ENCODE data around the gene TMEM50B.

Gene TMEM50B

DNA sequence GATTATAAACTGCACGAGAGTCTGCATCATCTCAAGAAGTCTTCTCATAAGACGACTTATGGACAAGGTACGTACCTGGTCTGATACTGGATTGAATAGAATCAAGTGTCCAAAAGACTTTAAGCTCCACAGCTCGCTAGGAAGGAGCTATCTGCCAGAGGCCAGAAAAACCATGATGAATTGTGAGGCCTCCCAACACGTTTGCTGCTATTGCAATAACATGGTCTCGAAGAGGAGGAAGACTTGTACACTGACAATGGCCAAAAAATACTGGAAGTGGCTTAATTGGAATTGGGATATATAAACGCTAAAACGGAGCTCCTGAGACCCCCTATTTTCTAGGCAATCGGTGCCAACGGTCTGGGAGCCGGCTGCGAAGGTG, 11.2 kb upstream of the TMEM50B start:
- TF ChIP-seq TAF1 (IDR thresholded peaks at IDR 0.05; ENCODE audit: low read depth) (no peak), EGR1 (IDR thresholded peaks at IDR 0.05) (no peak), FOXM1 (IDR thresholded peaks at IDR 0.05; ENCODE audit: borderline replicate concordance, low read depth) (no peak), ZBTB7A (IDR thresholded peaks at IDR 0.05; ENCODE audit: low read depth) (no peak)
- TF ChIP-seq, protein P1, sequence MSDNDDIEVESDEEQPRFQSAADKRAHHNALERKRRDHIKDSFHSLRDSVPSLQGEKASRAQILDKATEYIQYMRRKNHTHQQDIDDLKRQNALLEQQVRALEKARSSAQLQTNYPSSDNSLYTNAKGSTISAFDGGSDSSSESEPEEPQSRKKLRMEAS (IDR thresholded peaks at IDR 0.05): no peak; the same call in 1 of the 2 replicates

DNA sequence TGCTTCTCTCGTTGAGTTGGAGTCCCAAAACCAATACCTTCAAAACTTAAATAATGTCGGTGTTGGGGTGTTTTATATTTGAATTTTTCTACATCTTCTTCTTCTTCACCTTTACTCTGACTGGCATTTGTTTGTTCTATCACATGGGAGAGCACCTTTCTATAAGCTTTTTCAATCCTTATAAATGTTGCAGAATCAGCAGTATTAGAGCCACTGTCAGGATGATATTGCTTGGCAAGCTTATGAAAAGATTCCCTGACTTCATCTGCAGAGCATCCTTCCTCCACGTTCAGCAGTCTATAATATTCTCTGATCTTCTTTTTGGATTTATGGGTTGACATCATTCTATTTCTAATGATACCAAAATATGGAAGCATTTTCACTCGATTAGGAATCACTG, 9.2 kb upstream of the TMEM50B start:
- no peak for TF ChIP-seq EGR1 (IDR thresholded peaks at IDR 0.05)
- no peak for TF ChIP-seq EP300 (IDR thresholded peaks at IDR 0.05; ENCODE audit: borderline replicate concordance)
- TF ChIP-seq TCF12 (IDR thresholded peaks at IDR 0.05; ENCODE audit: low read depth): no peak
- no peak for TF ChIP-seq ZBTB7A (IDR thresholded peaks at IDR 0.05; ENCODE audit: low read depth)
- TF ChIP-seq YY1 (IDR thresholded peaks at IDR 0.05; ENCODE audit: low read depth): no peak
- TF ChIP-seq, protein P1 (IDR thresholded peaks at IDR 0.05): no peak
- TF ChIP-seq CREB1 (IDR thresholded peaks at IDR 0.05; ENCODE audit: low read depth): no peak
- no peak for TF ChIP-seq CEBPB (IDR thresholded peaks at IDR 0.05)

DNA sequence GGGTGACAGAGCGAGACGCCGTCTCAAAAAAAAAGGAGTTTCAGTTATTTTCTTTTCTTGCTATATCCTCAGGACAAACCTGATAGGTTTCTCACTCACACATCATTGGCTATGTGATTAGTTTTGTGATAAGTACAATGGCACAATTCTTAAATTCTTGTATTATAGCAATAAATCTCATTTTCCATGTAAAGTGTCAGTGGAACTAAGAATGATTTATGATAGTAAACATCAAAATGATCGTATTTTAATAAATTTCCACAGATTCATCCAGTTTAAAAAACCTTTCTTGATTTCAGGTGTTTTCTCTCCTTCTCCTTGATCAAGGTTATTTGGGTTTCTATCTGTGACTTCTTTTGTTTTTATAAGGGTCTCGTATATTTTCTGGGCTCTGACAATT, 8.2 kb upstream of the TMEM50B start:
- TF ChIP-seq EGR1 (IDR thresholded peaks at IDR 0.05) (no peak), YY1 (IDR thresholded peaks at IDR 0.05; ENCODE audit: low read depth) (no peak), TCF12 (IDR thresholded peaks at IDR 0.05; ENCODE audit: low read depth) (no peak), NFIC (IDR thresholded peaks at IDR 0.05) (no peak), CREB1 (IDR thresholded peaks at IDR 0.05; ENCODE audit: low read depth) (no peak), ZBTB7A (IDR thresholded peaks at IDR 0.05; ENCODE audit: low read depth) (no peak), CEBPB (IDR thresholded peaks at IDR 0.05) (no peak), TAF1 (IDR thresholded peaks at IDR 0.05; ENCODE audit: low read depth) (no peak), EP300 (IDR thresholded peaks at IDR 0.05; ENCODE audit: borderline replicate concordance) (no peak), RAD21 (IDR thresholded peaks at IDR 0.05; ENCODE audit: low read depth) (no peak), TEAD4 (IDR thresholded peaks at IDR 0.05) (no peak)
- TF ChIP-seq, protein P2, sequence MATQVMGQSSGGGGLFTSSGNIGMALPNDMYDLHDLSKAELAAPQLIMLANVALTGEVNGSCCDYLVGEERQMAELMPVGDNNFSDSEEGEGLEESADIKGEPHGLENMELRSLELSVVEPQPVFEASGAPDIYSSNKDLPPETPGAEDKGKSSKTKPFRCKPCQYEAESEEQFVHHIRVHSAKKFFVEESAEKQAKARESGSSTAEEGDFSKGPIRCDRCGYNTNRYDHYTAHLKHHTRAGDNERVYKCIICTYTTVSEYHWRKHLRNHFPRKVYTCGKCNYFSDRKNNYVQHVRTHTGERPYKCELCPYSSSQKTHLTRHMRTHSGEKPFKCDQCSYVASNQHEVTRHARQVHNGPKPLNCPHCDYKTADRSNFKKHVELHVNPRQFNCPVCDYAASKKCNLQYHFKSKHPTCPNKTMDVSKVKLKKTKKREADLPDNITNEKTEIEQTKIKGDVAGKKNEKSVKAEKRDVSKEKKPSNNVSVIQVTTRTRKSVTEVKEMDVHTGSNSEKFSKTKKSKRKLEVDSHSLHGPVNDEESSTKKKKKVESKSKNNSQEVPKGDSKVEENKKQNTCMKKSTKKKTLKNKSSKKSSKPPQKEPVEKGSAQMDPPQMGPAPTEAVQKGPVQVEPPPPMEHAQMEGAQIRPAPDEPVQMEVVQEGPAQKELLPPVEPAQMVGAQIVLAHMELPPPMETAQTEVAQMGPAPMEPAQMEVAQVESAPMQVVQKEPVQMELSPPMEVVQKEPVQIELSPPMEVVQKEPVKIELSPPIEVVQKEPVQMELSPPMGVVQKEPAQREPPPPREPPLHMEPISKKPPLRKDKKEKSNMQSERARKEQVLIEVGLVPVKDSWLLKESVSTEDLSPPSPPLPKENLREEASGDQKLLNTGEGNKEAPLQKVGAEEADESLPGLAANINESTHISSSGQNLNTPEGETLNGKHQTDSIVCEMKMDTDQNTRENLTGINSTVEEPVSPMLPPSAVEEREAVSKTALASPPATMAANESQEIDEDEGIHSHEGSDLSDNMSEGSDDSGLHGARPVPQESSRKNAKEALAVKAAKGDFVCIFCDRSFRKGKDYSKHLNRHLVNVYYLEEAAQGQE (IDR thresholded peaks at IDR 0.05; ENCODE audit: low read depth): no peak
- TF ChIP-seq, protein P1 (IDR thresholded peaks at IDR 0.05): no peak
- TF ChIP-seq, protein P3, sequence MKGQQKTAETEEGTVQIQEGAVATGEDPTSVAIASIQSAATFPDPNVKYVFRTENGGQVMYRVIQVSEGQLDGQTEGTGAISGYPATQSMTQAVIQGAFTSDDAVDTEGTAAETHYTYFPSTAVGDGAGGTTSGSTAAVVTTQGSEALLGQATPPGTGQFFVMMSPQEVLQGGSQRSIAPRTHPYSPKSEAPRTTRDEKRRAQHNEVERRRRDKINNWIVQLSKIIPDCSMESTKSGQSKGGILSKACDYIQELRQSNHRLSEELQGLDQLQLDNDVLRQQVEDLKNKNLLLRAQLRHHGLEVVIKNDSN (IDR thresholded peaks at IDR 0.05): no peak

DNA sequence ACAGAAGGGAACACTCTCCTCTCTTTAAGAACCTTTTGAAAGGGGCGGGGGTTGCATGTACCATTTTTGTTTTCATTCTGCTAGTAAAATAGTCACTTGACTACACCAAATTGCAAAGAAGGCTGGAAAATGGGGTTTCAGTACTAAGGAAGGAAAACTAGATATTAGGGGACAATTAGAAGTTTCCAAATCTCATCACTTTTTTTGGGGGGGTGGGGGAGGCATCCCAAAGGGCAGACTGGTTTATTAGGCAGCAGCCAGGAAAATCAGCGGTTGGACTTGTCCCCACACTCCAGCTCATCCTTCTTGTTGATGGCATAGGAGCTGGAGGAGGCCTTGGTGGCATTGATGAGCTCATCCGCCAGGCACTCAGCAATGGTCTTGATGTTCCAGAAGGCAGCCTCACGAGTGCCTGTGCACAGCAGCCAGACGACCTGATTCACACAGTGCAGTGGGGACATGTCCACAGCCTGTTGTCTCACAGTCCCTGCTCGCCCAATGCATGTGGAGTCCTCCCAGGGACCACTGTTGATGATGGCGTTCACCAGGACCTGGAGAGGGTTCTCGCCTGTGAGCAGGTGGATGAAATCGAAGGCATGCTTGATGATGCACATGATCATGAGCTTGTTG, 1.7 kb upstream of the TMEM50B start:
- TF ChIP-seq ZBTB7A (IDR thresholded peaks at IDR 0.05; ENCODE audit: low read depth) (no peak), RAD21 (IDR thresholded peaks at IDR 0.05; ENCODE audit: low read depth) (no peak), FOXM1 (IDR thresholded peaks at IDR 0.05; ENCODE audit: borderline replicate concordance, low read depth) (no peak), YY1 (IDR thresholded peaks at IDR 0.05; ENCODE audit: low read depth) (no peak), TCF12 (IDR thresholded peaks at IDR 0.05; ENCODE audit: low read depth) (no peak), NFIC (IDR thresholded peaks at IDR 0.05) (no peak), EGR1 (IDR thresholded peaks at IDR 0.05) (no peak), EP300 (IDR thresholded peaks at IDR 0.05; ENCODE audit: borderline replicate concordance) (no peak), TAF1 (IDR thresholded peaks at IDR 0.05; ENCODE audit: low read depth) (no peak), CEBPB (IDR thresholded peaks at IDR 0.05) (no peak)
- TF ChIP-seq, protein P1 (IDR thresholded peaks at IDR 0.05): no peak
- TF ChIP-seq, protein P2 (IDR thresholded peaks at IDR 0.05; ENCODE audit: low read depth): no peak

DNA sequence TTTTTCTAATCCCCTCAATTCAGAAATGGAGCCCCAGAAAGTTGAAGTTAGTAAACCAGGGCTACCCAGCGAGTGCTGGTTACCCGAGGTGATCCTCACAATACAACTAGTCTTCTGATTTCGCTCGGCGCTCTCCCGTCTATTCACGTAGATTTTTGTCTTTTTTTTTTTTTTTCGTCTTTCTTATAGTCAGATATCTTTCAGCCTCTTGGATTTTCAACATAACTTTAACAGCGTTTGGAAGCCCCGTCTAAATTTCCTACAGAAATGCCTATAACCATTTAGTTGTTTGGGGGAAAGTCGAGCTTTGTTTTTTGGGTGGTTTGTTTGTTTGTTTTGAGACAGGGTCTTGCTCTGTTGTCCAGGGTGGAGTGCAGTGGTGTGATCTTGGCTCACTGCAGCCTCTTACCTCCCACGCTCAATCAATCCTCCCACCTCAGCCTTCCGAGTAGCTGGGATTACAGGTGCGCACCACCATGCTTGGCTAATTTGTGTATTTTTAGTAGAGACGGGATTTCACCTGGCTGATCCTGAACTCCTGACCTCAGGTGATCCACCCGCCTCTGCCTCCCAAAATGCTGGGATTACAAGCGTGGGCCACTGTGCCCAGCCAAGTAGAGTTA, 818 bp upstream of the TMEM50B start:
- TF ChIP-seq EP300 (IDR thresholded peaks at IDR 0.05; ENCODE audit: borderline replicate concordance) (no peak), YY1 (IDR thresholded peaks at IDR 0.05; ENCODE audit: low read depth) (no peak), FOXM1 (IDR thresholded peaks at IDR 0.05; ENCODE audit: borderline replicate concordance, low read depth) (no peak), NFIC (IDR thresholded peaks at IDR 0.05) (no peak), EGR1 (IDR thresholded peaks at IDR 0.05) (no peak), ZBTB7A (IDR thresholded peaks at IDR 0.05; ENCODE audit: low read depth) (no peak), RAD21 (IDR thresholded peaks at IDR 0.05; ENCODE audit: low read depth) (no peak), CEBPB (IDR thresholded peaks at IDR 0.05) (no peak), TEAD4 (IDR thresholded peaks at IDR 0.05) (no peak)
- TF ChIP-seq, protein P1 (IDR thresholded peaks at IDR 0.05): no peak
- TF ChIP-seq, protein P3 (IDR thresholded peaks at IDR 0.05): no peak

All from Ishikawa (cell line).